Kidney epithelial cell (primary cell): ENCODE measurements around the gene NFKBIB. TPM values are rescaled to one million over a fixed set of nuclear protein-coding genes. Genes with fewer than 3 reads are reported as not detected.

ENCODE experiments used
- DNase-seq: peaks from one replicate; pipeline ENCODE4 v3.0.0-alpha.2; 2010; ENCODE audit warnings: low read depth
- H3K27me3 ChIP-seq: 2 replicates; pipeline ENCODE4 v1.6.0; 2011; ENCODE audit warnings: low read length; ENCODE audit not compliant: control insufficient read depth, insufficient read depth
- H3K36me3 ChIP-seq: 2 replicates; pipeline ENCODE4 v1.5.1; 2011; ENCODE audit warnings: low read length; ENCODE audit not compliant: control insufficient read depth, insufficient read depth
- H3K4me3 ChIP-seq: 2 replicates; pipeline ENCODE4 v1.5.1; 2011; ENCODE audit warnings: low read depth, mild to moderate bottlenecking, control low read depth, low read length
- CTCF ChIP-seq: IDR thresholded peaks from 2 replicates; pipeline ENCODE4 v1.5.1; 2011; ENCODE audit warnings: mild to moderate bottlenecking, moderate library complexity, low read length, control low read depth, inconsistent platforms; ENCODE audit not compliant: insufficient read depth, poor library complexity, severe bottlenecking
- total RNA-seq: library from RNA; depleted of rRNA; stranded (reverse); fragments of >200 nt; gene quantifications from 2 replicates; pipeline ENCODE4 v1.2.3, GENCODE V29; 2015

NFKBIB gene
- total RNA-seq, 1 donor from 2014 or later: 41.7 TPM

DNA sequence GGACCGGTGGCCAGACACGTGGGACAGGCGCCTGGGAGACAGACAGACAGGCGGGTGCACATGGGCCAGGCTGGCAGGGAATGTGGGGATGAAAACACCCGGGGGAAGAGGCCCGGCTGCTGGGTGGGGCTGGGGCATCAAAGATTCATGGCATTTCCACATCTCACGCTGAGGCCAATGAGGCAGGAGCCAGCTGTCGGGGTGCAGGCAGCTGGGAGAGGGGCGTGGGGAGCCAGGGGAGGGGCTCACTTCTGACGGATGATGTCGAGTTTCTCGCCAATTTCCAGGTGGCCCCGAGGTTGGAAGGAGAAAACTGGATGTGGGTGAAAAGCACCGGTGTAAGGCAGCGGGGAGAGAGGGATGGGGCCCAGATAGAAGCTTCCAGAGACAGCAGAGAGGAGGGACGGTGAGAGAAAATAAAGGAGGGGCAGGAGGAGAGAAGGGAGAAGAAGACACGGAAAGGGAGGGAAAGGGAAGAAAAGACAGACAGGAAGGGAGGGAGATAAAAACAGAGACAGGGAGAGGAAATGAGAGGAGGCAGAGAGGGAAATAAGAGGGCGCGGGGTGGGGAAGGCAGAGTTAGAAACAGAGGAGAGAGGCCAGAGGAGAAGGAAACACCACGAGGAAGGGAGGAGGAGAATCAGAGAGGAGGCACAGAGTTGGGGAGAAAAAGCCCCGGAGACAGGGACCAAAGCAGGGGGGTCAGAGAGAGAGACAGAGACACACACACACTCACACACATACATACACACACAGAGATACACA, 20.2 kb downstream of the NFKBIB start:
- Histone ChIP-seq H3K4me3 (no peak overlapping the region), H3K27me3 (no peaks in the 10 kb centered on the region), H3K36me3 (no peaks in the 10 kb centered on the region)
- no peak for TF ChIP-seq CTCF
- DNase-seq: no peak

- DNase-seq: no peak
- TF ChIP-seq CTCF: no peak
- H3K36me3 ChIP-seq: no peaks in the 10 kb centered on the region
These were observed 21.0 kb downstream of the NFKBIB start for GRCh38 chr19:38920602-38921419.

DNA sequence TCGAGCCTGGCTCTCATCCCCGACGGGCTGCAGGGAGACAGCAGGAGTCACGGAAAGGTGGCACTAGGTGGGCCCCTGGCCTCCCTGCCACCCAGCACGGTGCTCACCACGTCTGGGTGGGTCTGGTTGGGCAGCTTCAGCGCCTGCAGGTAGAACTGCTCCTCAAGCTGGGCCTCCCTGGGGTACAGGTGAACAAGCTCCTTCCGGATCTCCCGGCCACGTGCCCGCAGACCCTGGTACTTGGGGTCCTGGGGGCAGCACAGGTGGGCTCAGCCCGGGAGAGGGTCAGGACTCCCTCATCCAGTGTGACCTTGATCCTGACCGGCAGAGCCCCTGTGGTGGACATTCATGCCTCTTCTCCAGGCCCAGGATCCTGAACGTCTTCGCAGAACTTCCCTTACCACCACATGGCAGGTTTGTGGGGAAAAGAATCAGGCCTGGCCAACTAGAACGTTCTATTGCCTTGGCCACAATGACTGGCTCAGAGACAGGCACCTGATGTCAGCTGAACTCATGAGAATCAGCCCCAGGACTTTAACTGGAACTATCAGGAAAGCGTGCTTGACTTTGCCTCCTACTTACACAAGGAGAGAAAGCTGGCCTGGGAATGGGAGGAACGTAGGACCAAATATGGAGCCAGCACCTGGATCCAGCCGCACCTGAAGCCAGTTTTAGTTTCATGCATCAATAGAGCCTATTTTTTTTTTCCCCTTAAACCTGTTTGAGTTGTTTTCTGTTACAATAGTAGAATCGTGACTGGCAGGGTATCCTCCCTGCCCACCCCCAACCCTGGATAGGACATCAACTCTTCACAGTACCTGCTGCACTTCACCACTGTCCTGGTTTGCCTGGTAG, 21.9 kb downstream of the NFKBIB start:
- Histone ChIP-seq H3K36me3 (no peaks in the 10 kb centered on the region), H3K27me3 (no peaks in the 10 kb centered on the region), H3K4me3 (no peak overlapping the region)
- no peak for TF ChIP-seq CTCF
- no peak for DNase-seq

More at GRCh38 chr19:38920602-38921419, 21.0 kb downstream of the NFKBIB start:
- H3K27me3 ChIP-seq: no peaks in the 10 kb centered on the region
- no peak overlapping the region for H3K4me3 ChIP-seq

DNA sequence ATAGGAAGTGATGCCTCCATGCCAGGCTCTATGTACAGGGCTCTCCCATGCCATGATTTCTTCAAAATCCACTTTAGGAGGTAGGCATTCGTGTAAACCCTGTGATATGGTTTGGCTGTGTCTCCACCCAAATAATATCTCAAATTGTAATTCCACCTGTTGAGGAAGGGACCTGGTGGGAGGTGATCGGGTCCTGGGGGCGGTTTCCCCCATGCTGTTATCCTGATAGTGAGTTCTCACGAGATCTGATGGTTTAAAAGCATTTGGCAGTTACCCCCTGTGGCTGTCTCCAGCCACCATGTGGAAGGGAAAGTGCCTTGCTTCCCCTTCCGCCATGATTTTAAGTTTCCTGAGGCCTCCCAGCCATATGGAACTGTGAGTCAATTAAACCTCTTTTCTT, 22.7 kb downstream of the NFKBIB start:
- no peak for DNase-seq
- no peak for TF ChIP-seq CTCF
- Histone ChIP-seq H3K36me3 (no peaks in the 10 kb centered on the region), H3K4me3 (no peak overlapping the region), H3K27me3 (no peaks in the 10 kb centered on the region)

GRCh38 chr19:38924388-38924787, 24.6 kb downstream of the NFKBIB start:
- Histone ChIP-seq H3K36me3 (no peaks in the 10 kb centered on the region), H3K27me3 (no peaks in the 10 kb centered on the region), H3K4me3 (no peak overlapping the region)
- no peak for TF ChIP-seq CTCF
- no peak for DNase-seq
